Right hindlimb (tissue), 1 donor: ENCODE results near the gene ANKRD13D.
"Not testable (repeated sequence)": the region's sequence is repeated elsewhere in the genome, so short reads cannot be mapped to it uniquely, and the experiment has no call there.

Experiments
- DNase-seq: peaks from one replicate; pipeline ENCODE4 v3.0.0-alpha.2; 2018

The ANKRD13D gene

DNA sequence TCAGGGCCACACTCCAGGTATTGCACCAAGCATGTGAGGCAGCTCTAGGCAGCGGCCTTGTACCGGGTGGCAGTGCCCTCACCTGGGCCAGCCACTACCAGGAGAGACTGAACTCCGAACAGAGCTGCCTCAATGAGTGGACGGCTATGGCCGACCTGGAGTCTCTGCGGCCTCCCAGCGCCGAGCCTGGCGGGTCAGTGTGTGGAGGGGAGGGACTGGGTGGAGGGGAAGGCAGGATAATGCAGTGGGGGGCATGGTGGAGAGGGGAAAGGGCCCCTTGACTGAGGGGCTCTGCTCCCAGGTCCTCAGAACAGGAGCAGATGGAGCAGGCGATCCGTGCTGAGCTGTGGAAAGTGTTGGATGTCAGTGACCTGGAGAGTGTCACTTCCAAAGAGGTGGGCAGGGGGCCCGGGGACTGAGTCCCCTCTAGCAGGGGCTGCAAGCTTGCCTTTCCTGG lies 18.5 kb downstream of the ANKRD13D start:
- DNase-seq, result no peak

GRCh38 chr11:67308031-67308866 lies 19.1 kb downstream of the ANKRD13D start:
- no peak for DNase-seq

DNA sequence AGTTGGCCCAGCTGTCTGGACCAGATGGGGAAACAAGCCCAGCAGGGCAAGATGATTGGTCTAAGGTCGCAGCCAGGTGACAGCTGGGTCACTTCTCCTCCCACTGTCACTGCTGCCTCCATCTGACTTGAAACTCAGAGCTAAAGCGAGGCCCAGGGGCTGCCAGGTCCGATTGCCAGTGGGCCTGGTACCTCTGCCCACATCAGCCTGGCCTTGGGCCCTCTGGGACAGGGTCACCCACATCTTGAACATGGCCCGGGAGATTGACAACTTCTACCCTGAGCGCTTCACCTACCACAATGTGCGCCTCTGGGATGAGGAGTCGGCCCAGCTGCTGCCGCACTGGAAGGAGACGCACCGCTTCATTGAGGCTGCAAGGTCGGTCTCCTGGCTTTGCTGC lies 20.1 kb downstream of the ANKRD13D start:
- DNase-seq, result no peak

GRCh38 chr11:67309661-67310061 lies 20.6 kb downstream of the ANKRD13D start:
- DNase-seq, result no peak

- DNase-seq, result no peak
Observed at GRCh38 chr11:67310246-67311050, 21.3 kb downstream of the ANKRD13D start.

- DNase-seq, result no peak
Observed at GRCh38 chr11:67311051-67311555, 22.0 kb downstream of the ANKRD13D start.

DNA sequence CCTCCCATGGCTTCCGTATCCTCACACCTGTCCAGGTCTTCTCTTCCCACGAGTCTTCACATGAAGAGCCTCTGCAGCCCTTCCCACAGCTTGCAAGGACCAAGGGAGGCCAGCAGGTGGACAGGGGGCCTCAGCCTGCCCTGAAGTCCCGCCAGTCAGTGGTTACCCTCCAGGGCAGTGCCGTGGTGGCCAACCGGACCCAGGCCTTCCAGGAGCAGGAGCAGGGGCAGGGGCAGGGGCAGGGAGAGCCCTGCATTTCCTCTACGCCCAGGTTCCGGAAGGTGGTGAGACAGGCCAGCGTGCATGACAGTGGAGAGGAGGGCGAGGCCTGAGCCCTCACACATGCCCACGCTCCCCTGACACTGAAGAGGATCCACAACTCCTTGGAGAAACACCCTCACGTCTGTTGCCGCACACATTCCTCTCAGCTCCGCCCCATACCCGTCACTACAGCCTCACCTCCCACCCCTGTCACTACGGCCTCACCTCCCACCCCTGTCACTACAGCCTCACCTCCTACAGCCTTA lies 22.5 kb downstream of the ANKRD13D start:
- no peak for DNase-seq

GRCh38 chr11:67312187-67313021 lies 23.3 kb downstream of the ANKRD13D start:
- DNase-seq, result no peak

GRCh38 chr11:67313125-67313890 lies 24.2 kb downstream of the ANKRD13D start:
- no peak for DNase-seq

GRCh38 chr11:67314218-67314617 lies 25.1 kb downstream of the ANKRD13D start:
- DNase-seq, result no peak

GRCh38 chr11:67315325-67315909 lies 26.3 kb downstream of the ANKRD13D start:
- DNase-seq, result no peak

DNA sequence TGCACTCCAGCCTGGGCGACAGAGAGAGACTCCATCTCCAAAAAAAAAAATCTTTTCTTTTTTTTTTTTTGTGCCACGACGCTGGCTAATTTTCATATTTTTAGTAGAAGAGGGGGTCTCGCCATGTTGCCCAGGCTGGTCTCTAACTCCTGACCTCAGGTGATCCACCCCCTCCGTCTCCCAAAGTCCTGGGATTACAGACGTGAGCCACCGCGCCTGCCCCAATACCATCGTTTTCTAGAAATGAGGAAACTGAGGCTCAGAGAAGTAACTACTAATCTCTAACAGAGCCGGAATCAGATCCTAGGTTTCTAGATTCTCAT lies 27.7 kb downstream of the ANKRD13D start:
- DNase-seq, result no peak

DNA sequence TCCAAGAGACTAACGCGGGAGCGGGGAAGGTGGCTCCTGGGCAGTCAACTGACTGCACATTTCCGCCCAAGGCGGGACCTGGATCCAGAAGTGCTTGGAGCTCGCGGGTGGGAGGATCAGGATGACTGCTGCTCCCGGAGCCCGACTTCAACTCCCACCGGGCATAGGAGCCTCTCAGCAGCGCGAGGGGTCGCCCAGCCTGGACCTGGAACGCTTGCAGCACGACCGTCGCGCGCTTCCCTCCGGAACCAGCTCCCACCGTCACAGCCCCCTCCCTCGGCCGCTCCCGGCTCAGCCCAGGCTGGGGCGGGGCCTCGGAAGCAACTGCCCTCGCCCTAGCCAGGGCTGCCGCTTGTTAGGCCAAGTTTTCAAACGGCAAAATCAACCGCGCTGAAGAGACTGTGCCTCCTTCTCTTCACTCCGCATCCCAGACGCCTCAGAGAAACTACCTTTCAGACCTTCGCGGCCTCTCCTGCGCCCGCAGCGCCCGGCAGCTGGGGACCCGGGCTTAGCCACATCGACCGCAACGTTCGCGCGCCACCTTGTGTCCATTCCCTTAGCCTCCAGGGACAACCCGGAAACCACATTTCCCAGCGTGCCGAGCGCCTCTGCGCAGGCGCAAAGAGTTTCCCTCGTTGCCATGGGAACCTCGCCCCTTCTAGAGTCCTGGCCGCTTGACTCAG lies 28.2 kb downstream of the ANKRD13D start:
- DNase-seq, result peak; percentile 97

- no peak for DNase-seq
Observed at GRCh38 chr11:67317888-67318555, 28.9 kb downstream of the ANKRD13D start.

DNA sequence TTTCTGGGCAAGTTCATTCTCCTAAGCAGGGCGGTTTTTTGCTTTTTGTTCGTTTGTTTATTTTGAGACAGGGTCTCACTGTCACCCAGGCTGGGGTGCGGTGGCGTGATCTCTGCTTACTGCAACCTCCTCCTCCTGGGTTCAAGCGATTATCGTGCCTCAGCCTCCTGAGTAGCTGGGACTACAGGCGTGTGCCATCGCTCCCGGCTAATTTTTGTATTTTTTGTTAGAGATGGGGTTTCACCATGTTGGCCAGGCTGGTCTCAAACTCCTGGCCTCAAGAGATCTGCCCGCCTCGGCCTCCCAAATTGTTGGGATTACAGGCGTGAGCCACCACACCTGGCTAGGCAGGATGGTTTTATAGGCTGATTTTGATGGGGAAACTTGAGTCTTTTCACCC lies 29.8 kb downstream of the ANKRD13D start:
- not testable (repeated sequence) for DNase-seq

DNA sequence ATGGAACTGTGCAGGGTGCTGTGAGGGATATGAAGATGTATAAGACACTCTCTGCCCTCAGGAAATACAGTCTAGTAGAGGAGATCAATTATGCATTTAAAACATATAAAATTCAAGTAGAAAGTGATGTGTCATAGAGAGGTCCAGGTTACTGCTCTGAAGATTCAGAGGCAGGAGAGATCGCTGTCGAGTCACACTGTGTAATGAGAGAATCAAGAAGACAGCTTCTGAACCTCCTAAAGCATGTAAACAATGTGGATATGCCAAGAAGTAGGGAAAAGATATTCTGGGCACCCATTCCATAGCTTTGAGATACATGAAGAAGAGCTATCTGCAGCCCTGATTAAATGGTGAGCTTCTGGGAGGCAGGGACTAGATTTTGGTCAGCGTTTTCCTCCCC lies 30.9 kb downstream of the ANKRD13D start:
- no peak for DNase-seq

DNA sequence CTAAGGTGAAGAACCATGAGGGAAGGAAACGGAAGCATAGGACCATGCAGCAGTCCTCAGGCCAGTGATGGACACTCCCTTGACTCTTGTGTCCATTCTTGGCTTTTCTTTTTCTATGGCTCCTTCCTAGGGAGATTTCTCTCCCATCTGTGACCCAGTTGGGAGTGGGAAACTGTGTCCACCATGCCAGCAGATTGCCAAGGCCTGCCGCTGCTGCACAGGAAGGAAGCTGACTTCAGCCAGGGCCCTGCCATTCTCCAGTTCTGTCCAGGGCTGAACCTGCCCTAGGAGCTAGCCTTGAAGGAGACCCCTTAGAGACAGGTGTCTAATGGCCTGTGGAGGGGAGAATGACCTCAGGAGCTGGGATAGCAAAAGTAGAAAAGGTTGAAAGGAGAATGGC lies 31.6 kb downstream of the ANKRD13D start:
- DNase-seq, result no peak

DNA sequence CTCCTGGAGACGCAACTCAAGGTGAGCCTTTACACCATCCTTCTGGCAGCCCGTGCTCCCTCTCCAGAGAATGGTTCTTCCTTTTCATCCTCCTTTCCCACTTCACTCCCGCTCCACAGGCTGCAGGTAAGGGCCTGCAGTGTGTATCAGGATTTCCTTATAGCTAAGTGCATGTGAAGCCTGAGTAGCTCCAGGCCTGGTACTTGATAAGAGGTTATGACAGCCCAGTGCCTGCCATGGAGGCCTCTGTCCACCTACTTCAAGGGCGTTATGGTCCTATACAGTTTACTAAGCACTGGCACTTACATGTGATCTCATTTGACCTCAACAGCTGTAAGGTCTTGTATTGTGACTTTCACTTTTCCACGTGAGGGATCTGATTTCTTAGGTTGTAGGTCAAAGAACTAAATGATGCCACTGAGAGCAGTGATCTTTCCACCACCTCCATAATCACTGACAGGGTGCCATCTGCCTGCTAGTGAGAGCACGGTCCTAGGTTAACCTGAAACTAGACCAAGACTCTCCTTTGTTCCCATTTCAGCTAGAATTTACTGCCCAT lies 32.3 kb downstream of the ANKRD13D start:
- DNase-seq, result no peak

- DNase-seq, result no peak
Observed at GRCh38 chr11:67322049-67322448, 32.9 kb downstream of the ANKRD13D start.

DNA sequence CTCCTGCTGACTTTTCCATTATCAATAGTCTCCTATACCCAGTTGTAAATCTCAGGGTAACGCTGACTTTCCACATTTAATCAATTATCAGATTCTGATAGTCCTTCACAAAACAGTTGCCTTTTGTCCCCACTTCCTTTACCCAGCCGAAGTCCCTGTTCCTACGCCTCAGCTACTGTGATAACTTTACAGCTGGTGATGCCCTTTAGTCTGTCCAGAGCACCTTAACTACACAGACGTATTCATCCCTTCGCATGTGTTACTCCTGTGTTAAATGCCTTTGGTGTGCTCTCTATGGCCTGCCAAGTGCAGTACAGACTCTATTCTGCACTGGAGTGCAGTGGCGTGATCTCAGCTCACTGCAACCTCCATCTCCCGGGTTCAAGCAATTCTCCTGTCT lies 34.4 kb downstream of the ANKRD13D start:
- DNase-seq, result no peak
